ENCODE measurements around the gene XXYLT1.

The XXYLT1 gene

GRCh38 chr3:195137638-195138588 lies 133.0 kb downstream of the XXYLT1 start:
- DNase-seq (ENCODE audit: low read depth in 2 of 2, low spot score in 1 of 2): no peak

GRCh38 chr3:195135917-195136316 lies 135.0 kb downstream of the XXYLT1 start:
- no peak for DNase-seq (ENCODE audit: low read depth in 2 of 2, low spot score in 1 of 2)

- DNase-seq (ENCODE audit: low read depth in 2 of 2, low spot score in 1 of 2): no peak
These were observed 136.5 kb downstream of the XXYLT1 start for GRCh38 chr3:195134431-195134830.

- DNase-seq (ENCODE audit: low read depth in 2 of 2, low spot score in 1 of 2): no peak
These were observed 137.5 kb downstream of the XXYLT1 start for GRCh38 chr3:195133462-195133861.

- DNase-seq (ENCODE audit: low read depth in 2 of 2, low spot score in 1 of 2): no peak
These were observed 137.9 kb downstream of the XXYLT1 start for GRCh38 chr3:195133013-195133412.

- no peak for DNase-seq (ENCODE audit: low read depth in 2 of 2, low spot score in 1 of 2)
These were observed 139.8 kb downstream of the XXYLT1 start for GRCh38 chr3:195131176-195131575.

GRCh38 chr3:195129644-195130492 lies 141.1 kb downstream of the XXYLT1 start:
- no peak for DNase-seq (ENCODE audit: low read depth in 2 of 2, low spot score in 1 of 2)

- no peak for DNase-seq (ENCODE audit: low read depth in 2 of 2, low spot score in 1 of 2)
These were observed 141.8 kb downstream of the XXYLT1 start for GRCh38 chr3:195129072-195129643.

- DNase-seq (ENCODE audit: low read depth in 2 of 2, low spot score in 1 of 2): no peak
These were observed 142.5 kb downstream of the XXYLT1 start for GRCh38 chr3:195128255-195129071.

GRCh38 chr3:195126056-195126605 lies 144.8 kb downstream of the XXYLT1 start:
- DNase-seq (ENCODE audit: low read depth in 2 of 2, low spot score in 1 of 2): no peak

GRCh38 chr3:195125646-195126045 lies 145.3 kb downstream of the XXYLT1 start:
- no peak for DNase-seq (ENCODE audit: low read depth in 2 of 2, low spot score in 1 of 2)

GRCh38 chr3:195124378-195124992 lies 146.5 kb downstream of the XXYLT1 start:
- no peak for DNase-seq (ENCODE audit: low read depth in 2 of 2, low spot score in 1 of 2)

GRCh38 chr3:195123281-195123691 lies 147.7 kb downstream of the XXYLT1 start:
- no peak for DNase-seq (ENCODE audit: low read depth in 2 of 2, low spot score in 1 of 2)

GRCh38 chr3:195122261-195122660 lies 148.7 kb downstream of the XXYLT1 start:
- DNase-seq (ENCODE audit: low read depth in 2 of 2, low spot score in 1 of 2): no peak

GRCh38 chr3:195120267-195120601 lies 150.7 kb downstream of the XXYLT1 start:
- no peak for DNase-seq (ENCODE audit: low read depth in 2 of 2, low spot score in 1 of 2)

- DNase-seq (ENCODE audit: low read depth in 2 of 2, low spot score in 1 of 2): no peak
These were observed 151.3 kb downstream of the XXYLT1 start for GRCh38 chr3:195119461-195120266.

- no peak for DNase-seq (ENCODE audit: low read depth in 2 of 2, low spot score in 1 of 2)
These were observed 152.3 kb downstream of the XXYLT1 start for GRCh38 chr3:195118671-195119070.

- no peak for DNase-seq (ENCODE audit: low read depth in 2 of 2, low spot score in 1 of 2)
These were observed 152.9 kb downstream of the XXYLT1 start for GRCh38 chr3:195117978-195118581.

Data from stimulated activated CD8-positive, alpha-beta memory T cell treated with anti-CD3 and anti-CD28 coated beads, Interleukin-4, amount 100 ng/mL, for 1 hour (primary cell).